CD4-positive, alpha-beta T cell treated with Interferon alpha-2 for 1 hour (primary cell): ENCODE results near the gene DRAXIN.

Experiments used
- DNase-seq, 2 donors: peaks; one replicate each; pipeline ENCODE4 v3.0.0-alpha.2; 2020 to 2022

DRAXIN gene

DNA sequence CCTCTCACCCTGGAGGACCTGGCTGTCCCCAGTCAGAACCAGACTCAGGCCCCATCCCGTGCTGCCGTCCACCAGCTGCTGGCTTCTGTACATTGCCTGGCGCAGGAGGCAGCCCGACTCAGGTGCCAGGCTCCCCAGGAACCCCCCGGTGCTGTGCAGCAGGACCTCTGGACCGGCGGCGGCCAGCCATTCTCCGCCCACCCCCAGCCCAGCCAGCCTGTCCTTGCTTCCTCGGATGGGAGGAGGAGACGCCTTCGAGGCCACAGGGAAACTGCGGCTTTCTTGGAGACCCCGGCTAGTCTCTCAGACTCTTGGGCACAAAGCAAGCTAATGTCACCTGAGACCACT, 74.9 kb downstream of the DRAXIN start:
- DNase-seq, result no peak

DNA sequence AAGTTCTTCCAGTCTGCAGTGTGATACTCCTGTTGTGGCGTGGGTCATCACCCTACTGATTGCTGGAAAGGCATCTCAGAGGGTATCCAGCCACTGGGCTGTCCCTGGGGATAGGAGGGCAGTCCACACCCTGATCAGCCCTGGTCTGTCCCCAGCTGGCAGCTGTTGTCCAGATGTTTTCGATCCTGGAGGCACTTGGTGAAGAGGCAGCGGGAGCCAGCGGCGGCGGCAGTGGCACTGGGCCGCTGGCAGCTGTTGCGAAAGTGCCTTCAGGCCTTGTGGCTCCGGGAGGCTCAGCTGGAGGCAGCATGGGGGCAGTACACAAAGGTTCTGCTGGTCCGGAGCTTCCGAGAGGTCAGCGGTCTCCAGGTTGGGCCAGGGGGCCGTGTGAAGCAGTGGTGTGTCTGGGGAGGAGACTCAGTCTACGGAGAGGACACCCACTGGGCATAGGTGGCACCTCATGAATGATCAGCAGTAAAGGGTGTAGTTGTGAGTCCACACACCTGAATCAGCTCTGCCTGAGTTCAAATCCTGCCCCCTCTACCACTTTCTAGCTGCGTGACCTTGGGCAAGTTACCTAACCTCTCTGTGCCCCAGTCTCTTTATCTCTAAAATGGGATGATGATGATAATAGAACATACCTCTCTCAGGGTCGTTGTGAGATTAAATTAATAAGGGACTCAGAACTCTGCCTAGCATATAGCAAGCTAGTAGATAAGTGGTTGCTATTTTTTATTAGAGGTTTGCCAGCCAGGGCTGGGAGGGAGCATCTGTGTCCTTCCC, 76.6 kb downstream of the DRAXIN start:
- DNase-seq, result no peak

DNA sequence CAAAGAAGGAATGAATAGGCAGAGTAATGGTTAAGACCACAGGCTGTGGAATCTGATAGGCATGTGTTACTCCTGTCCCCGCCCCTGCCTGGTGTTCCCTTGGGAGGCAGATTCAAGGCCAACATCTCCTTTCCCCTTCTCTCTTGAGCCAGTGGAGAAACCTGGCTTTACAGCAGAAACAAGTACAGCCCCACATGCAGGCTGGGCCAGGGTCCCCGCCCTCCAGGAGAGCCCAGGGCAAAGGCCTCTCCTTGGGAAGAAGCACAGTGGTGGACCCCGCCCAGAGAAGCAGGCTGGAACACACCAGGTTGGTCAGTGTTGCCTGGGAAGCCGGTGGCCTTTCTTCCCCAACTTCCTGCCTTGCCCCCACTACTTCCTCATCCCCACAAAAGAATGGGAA, 77.3 kb downstream of the DRAXIN start:
- no peak for DNase-seq

DNA sequence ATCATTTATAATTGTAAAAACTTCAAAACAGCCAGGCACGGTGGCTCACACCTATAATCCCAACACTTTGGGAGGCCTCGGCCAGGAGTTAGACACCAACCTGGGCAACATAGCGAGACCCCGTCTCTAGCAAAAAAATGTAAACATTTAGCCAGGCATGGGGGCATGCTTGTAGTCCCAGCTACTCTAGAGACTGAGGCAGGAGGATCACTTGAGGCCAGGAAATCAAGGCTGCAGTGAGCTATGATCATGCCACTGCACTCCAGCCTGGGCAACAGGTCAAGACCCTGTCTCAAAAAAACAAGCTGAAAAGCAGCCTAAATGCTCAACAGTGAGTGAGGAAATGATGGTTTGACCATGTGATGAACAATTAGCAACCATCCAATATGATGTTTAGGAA, 77.8 kb downstream of the DRAXIN start:
- DNase-seq, result no peak

DNA sequence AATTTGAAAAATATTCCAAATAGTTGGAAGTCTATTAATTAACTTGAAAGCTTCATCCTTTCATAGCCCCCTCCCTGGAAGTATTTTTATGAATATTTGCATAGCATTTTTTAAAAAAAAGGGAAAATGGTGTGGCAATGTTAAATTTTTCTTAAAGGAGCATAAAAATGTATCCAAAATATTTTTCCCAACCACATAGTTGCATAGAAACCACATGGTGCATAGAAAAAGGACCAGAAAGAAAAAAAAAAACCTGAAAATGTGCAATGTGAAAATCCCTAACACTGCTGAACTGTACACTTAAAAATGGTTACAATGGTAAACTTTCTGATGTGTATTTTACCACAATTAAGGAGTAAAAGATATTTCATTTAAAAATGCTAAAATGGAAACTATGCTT, 78.5 kb downstream of the DRAXIN start:
- no peak for DNase-seq

DNA sequence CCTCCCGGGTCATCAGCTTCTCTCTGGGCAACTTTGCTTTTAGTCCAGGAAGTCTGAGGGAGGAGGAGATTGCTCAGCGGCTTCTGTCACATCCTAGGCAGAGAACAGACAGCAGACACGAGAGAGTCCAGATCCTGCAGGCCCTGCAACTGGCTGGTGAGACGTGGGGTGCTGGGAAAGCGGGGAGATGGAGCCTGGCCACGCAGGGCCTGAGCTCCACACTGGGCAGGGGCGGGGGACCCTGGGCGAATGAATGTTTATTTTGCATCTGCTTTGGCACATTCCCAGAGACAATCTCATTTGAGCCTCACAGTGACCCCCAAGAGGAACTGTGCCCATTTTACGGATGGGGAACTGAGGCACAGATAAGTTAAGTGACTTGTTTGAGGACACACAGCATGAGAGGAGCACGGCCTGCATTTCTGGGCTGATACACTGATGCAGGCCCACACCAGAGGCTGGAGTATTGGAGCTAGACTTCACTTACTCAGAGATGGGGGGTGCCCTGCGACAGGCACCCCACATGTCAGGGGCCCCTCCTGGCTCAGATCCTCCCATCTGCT, 80.1 kb downstream of the DRAXIN start:
- DNase-seq, result no peak

DNA sequence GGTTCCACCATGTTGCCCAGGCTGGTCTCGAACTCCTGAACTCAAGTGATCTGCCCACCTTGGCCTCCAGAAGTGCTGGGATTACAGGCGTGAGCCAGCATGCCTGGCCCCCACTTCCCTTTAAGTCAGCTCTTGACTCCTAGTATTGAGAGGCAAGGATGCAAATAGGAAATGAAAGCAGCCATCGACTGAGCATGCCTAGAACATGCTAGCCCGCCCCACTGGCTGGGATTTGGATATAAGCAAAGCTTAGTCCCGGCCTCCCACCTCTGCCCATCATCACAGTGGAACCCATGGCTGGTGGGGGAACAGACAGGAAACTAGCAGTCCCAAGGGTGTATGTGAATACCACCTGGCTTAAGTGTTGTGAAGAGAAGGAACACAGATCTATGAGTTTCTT, 80.9 kb downstream of the DRAXIN start:
- DNase-seq, result no peak

DNA sequence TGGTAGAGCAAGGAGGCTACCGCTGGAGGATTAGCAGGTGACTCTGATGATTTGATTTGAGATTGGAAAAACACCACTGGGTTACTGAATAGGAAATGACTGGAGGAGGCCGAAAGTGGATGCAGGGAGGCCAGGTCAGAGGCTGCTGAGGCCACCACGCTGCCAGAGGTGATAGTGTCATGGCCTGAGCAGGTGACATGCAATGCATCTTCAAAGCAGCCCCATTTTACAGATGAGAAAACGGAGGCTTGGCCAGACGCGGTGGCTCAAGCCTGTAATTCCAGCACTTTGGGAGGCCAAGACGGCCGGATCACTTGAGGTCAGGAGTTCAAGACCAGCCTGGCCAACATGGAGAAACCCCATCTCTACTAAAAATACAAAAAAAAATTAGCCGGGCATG, 83.2 kb downstream of the DRAXIN start:
- no peak for DNase-seq
